Measurements from ENCODE around the gene RCC1. TPM values are rescaled to one million over a fixed set of nuclear protein-coding genes. Genes with fewer than 3 reads are reported as not detected.
"Not testable (repeated sequence)": the region's sequence is repeated elsewhere in the genome, so short reads cannot be mapped to it uniquely, and the experiment has no call there.

The RCC1 gene
- total and polyA plus RNA-seq, 9 donors = 13.2 to 34.3 (median 17.4) TPM

DNA sequence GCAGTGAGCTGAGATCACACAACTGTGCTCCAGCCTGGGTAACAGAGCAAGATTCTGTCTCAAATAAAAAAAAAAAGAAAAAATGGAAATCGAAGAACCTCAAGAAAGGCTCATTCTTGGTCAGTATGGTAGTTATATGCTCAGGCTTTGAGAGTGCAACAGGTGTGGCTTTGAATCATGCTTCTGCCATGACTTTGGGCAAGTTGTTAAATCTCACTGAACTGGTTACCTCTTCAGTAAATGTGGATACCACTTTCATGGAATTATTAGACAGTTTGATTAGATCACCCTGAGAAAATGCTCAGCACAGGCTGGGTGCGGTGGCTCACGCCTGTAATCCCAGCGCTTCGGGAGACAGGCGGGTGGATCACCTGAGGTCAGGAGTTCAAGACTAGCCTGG lies 59.9 kb downstream of the RCC1 start:
- no peaks in the 10 kb centered on the region for H3K36me3 ChIP-seq
- intact Hi-C loops (cut with DNase I) = no loop called here
- no peak for DNase-seq
- no peak overlapping the region for H3K4me3 ChIP-seq
- H3K4me1 ChIP-seq (ENCODE audit: insufficient read depth) = no peaks in the 10 kb centered on the region
- no peaks in the 10 kb centered on the region for H3K9me3 ChIP-seq
- TF ChIP-seq EP300 (IDR thresholded peaks at IDR 0.05) = no peak
- no peak for TF ChIP-seq POLR2A (IDR thresholded peaks at IDR 0.05)
- no peak for TF ChIP-seq CTCF (IDR thresholded peaks at IDR 0.05)
- H3K27ac ChIP-seq = no peak overlapping the region
- WGBS, 3 donors = 98% methylated on average over 6 of the region's 6 CpGs
- H3K27me3 ChIP-seq = no peaks in the 10 kb centered on the region

GRCh38 chr1:28566931-28567330 lies 61.1 kb downstream of the RCC1 start:
- H3K4me1 ChIP-seq (ENCODE audit: insufficient read depth) = no peaks in the 10 kb centered on the region
- DNase-seq = no peak
- WGBS, 3 donors = 84 to 89% (median 86%) methylated on average over 2 of the region's 2 CpGs
- intact Hi-C loops (cut with DNase I) = no loop called here
- no peak for TF ChIP-seq EP300 (IDR thresholded peaks at IDR 0.05)
- no peak for TF ChIP-seq CTCF (IDR thresholded peaks at IDR 0.05)
- no peak for TF ChIP-seq POLR2A (IDR thresholded peaks at IDR 0.05)
- H3K27ac ChIP-seq = no peak overlapping the region
- no peaks in the 10 kb centered on the region for H3K27me3 ChIP-seq
- no peaks in the 10 kb centered on the region for H3K36me3 ChIP-seq
- H3K4me3 ChIP-seq = no peak overlapping the region
- H3K9me3 ChIP-seq = no peaks in the 10 kb centered on the region

DNA sequence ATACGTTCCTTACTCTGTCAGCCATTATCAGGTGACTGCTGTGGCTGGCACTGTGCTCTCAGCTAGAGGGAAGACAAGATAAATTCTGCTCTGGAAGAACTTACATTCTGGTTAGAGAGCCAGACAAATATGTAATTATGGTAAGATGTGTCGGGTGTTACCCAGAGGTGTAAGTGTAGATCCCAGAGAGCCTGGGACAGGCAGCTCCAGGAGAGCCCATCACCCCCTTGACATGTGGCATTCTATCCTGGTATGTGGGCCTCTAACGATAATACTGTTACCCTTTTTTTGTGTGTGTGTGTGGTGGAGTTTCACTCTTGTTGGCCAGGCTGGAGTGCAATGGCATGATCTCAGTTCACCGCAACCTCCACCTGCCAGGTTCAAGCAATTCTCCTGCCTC lies 66.1 kb downstream of the RCC1 start:
- intact Hi-C loops (cut with DNase I) = no loop called here
- Histone ChIP-seq H3K9me3 (no peaks in the 10 kb centered on the region), H3K36me3 (no peaks in the 10 kb centered on the region), H3K27ac (no peak overlapping the region), H3K4me1 (ENCODE audit: insufficient read depth) (no peaks in the 10 kb centered on the region), H3K27me3 (no peaks in the 10 kb centered on the region), H3K4me3 (no peak overlapping the region)
- DNase-seq = no peak
- whole genome bisulfite sequencing, 3 donors = 79 to 85% (median 82%) methylated on average over 4 of the region's 4 CpGs
- TF ChIP-seq CTCF (IDR thresholded peaks at IDR 0.05) (no peak), POLR2A (IDR thresholded peaks at IDR 0.05) (no peak), EP300 (IDR thresholded peaks at IDR 0.05) (no peak)

DNA sequence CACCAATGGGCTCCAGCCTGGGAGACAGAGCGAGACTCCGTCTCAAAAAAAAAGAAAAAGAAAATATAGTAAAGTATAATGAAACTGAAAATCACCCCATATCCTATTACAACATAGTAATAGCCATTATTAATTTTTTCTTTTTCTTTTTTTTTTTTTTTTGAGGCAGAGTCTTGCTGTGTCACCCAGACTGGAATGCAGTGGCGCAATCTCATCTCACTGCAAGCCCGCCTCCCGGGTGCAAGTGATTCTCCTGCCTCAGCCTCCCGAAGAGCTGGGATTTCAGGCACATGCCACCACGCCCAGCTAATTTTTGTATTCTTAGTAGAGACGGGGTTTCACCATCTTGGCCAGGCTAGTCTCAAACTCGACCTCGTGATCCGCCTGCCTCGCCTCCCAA lies 67.0 kb downstream of the RCC1 start:
- H3K4me1 ChIP-seq (ENCODE audit: insufficient read depth); intact Hi-C loops (cut with DNase I); H3K27me3 ChIP-seq; H3K4me3 ChIP-seq; H3K36me3 ChIP-seq; H3K9me3 ChIP-seq; H3K27ac ChIP-seq; DNase-seq: not testable (repeated sequence)
- 89 to 90% (median 90%) methylated on average over 12 of the region's 12 CpGs for WGBS, 3 donors

DNA sequence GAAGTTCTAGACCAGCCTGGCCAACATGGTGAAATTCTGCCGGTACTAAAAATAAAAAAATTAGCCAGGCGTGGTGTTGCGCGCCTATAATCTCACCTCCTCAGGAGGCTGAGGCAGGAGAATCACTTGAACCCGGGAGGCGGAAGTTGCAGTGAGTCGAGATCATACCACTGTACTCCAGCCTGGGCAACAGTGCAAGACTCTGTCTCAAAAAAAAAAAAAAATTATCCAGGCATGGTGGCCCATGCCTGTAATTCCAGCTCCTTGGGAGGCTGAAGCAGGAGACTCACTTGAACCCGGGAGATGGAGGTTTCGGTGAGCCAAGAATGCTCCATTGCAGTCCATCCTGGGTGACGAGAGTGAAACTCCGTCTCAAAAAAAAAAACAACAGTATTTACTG lies 67.7 kb downstream of the RCC1 start:
- Histone ChIP-seq H3K27ac (no peak overlapping the region), H3K4me1 (ENCODE audit: insufficient read depth) (no peaks in the 10 kb centered on the region), H3K27me3 (no peaks in the 10 kb centered on the region), H3K36me3 (no peaks in the 10 kb centered on the region), H3K9me3 (no peaks in the 10 kb centered on the region), H3K4me3 (no peak overlapping the region)
- intact Hi-C loops (cut with DNase I) = no loop called here
- DNase-seq = no peak
- no peak for TF ChIP-seq EP300 (IDR thresholded peaks at IDR 0.05)
- no peak for TF ChIP-seq CTCF (IDR thresholded peaks at IDR 0.05)
- TF ChIP-seq POLR2A (IDR thresholded peaks at IDR 0.05) = no peak
- 96 to 98% (median 98%) methylated on average over 11 of the region's 11 CpGs for WGBS, 3 donors
